Measurements from ENCODE around the gene BMP2K.
"Not testable (repeated sequence)": the region's sequence is repeated elsewhere in the genome, so short reads cannot be mapped to it uniquely, and the experiment has no call there.

Gene BMP2K

GRCh38 chr4:78796526-78796925 is 20.4 kb downstream of the BMP2K start:
- no peak for FAIRE-seq

GRCh38 chr4:78797777-78798284 is 21.7 kb downstream of the BMP2K start:
- FAIRE-seq: no peak

- no peak for FAIRE-seq
These were observed 23.7 kb downstream of the BMP2K start for GRCh38 chr4:78799551-78800495.

- FAIRE-seq: no peak
These were observed 24.8 kb downstream of the BMP2K start for GRCh38 chr4:78800965-78801364.

GRCh38 chr4:78803983-78804382 is 27.8 kb downstream of the BMP2K start:
- FAIRE-seq: no peak

GRCh38 chr4:78806943-78807460 is 30.9 kb downstream of the BMP2K start:
- no peak for FAIRE-seq

- no peak for FAIRE-seq
These were observed 33.1 kb downstream of the BMP2K start for GRCh38 chr4:78809295-78809694.

- FAIRE-seq: no peak
These were observed 34.0 kb downstream of the BMP2K start for GRCh38 chr4:78809928-78810835.

GRCh38 chr4:78811034-78811433 is 34.9 kb downstream of the BMP2K start:
- no peak for FAIRE-seq

GRCh38 chr4:78818530-78819079 is 42.5 kb downstream of the BMP2K start:
- no peak for FAIRE-seq

- FAIRE-seq: no peak
These were observed 47.9 kb downstream of the BMP2K start for GRCh38 chr4:78824001-78824400.

GRCh38 chr4:78827191-78827590 is 51.0 kb downstream of the BMP2K start:
- FAIRE-seq: no peak

- no peak for FAIRE-seq
These were observed 53.1 kb downstream of the BMP2K start for GRCh38 chr4:78829296-78829695.

GRCh38 chr4:78839676-78840075 is 63.5 kb downstream of the BMP2K start:
- not testable (repeated sequence) for FAIRE-seq

GRCh38 chr4:78840286-78840685 is 64.1 kb downstream of the BMP2K start:
- FAIRE-seq: not testable (repeated sequence)

- FAIRE-seq: no peak
These were observed 69.3 kb downstream of the BMP2K start for GRCh38 chr4:78845472-78845871.

GRCh38 chr4:78846258-78846657 is 70.1 kb downstream of the BMP2K start:
- FAIRE-seq: no peak

GRCh38 chr4:78862314-78862737 is 86.2 kb downstream of the BMP2K start:
- no peak for FAIRE-seq

GRCh38 chr4:78863254-78863869 is 87.2 kb downstream of the BMP2K start:
- no peak for FAIRE-seq

- no peak for FAIRE-seq
These were observed 87.8 kb downstream of the BMP2K start for GRCh38 chr4:78863991-78864390.

- FAIRE-seq: peak; percentile 90
These were observed 88.4 kb downstream of the BMP2K start for GRCh38 chr4:78864405-78865024.

- no peak for FAIRE-seq
These were observed 89.3 kb downstream of the BMP2K start for GRCh38 chr4:78865451-78865850.

Data from G401.6 (cell line).